ENCODE measurements around the gene PLPPR1. TPM values are rescaled to one million over a fixed set of nuclear protein-coding genes. Genes with fewer than 3 reads are reported as not detected.

PLPPR1 gene
- total and polyA plus RNA-seq, 2 of the 4 experiments (the other 2 are of a cell fraction), result not detected

DNA sequence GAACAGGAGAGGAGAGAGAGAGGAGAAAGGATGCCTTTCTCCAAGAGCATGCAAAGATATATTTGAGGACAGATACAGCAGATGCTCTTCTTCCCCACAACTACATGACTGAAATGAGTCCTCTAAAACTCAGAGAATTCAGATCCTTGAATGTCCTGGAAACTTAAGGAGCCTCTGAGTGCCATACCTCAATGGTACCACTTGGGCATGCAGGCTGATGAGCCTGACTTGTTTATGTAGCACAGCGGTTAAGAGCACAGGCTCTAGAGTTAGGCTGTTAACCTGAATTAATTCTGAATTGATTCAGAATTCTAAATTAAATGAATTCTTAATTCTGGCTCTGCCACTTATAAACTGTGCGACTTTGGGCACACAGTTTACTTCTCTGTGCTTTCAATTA is 5.7 kb downstream of the PLPPR1 start:
- H3K4ac ChIP-seq (ENCODE audit: low read depth, low read length), result no peak overlapping the region
- H3K27me3 ChIP-seq (ENCODE audit: control insufficient read depth, insufficient read depth, low read length), result peaks cover 6% of the 10 kb centered on the region; the same call in 1 of the 2 replicates
- ATAC-seq (ENCODE audit: low read depth), result no peak
- intact Hi-C loops (cut with micrococcal nuclease), result no loop called here
- H4K5ac ChIP-seq (ENCODE audit: low read depth, low read length), result no peak overlapping the region
- no peak overlapping the region for H2BK120ac ChIP-seq (ENCODE audit: low read depth, low read length)
- DNase-seq, result no peak
- H3K4me3 ChIP-seq (ENCODE audit: insufficient read depth, low read depth, low read length), result no peak overlapping the region
- H3K9me3 ChIP-seq (ENCODE audit: control insufficient read depth, insufficient read depth, low read length), result no peaks in the 10 kb centered on the region
- dilution Hi-C loops (cut with HindIII; ENCODE audit: low sequenced_read_pairs, unreplicated experiment), result no loop called here
- H2BK15ac ChIP-seq (ENCODE audit: low read depth, low read length), result no peak overlapping the region
- H4K91ac ChIP-seq (ENCODE audit: insufficient read depth, low read depth, low read length), result no peak overlapping the region
- H3K14ac ChIP-seq (replicated peaks; ENCODE audit: low read depth, low read length), result no peak overlapping the region
- no peaks in the 10 kb centered on the region for H3K4me1 ChIP-seq (ENCODE audit: control insufficient read depth, insufficient read depth, low read length)
- ChIA-PET POLR2A (ENCODE audit: unreplicated experiment) (no interaction called here), CTCF (no interaction called here)
- no peak overlapping the region for H2AK5ac ChIP-seq (ENCODE audit: low read depth, low read length)
- no peak overlapping the region for H3K18ac ChIP-seq (ENCODE audit: low read depth, low read length)
- H2BK5ac ChIP-seq (ENCODE audit: low read depth, low read length, poor library complexity, severe bottlenecking), result no peak overlapping the region
- H3K9me1 ChIP-seq (ENCODE audit: insufficient read depth, low read length), result no peaks in the 10 kb centered on the region
- no peak overlapping the region for H2AFZ ChIP-seq (replicated peaks; ENCODE audit: low read length, poor library complexity)
- no TSS peak for BruUV-seq (replicated peaks)
- in situ Hi-C loops (cut with MboI; ENCODE audit: low sequenced_read_pairs), result no loop called here
- no peak overlapping the region for H2AK9ac ChIP-seq (replicated peaks; ENCODE audit: low read depth, low read length, poor library complexity)
- H3K79me1 ChIP-seq (ENCODE audit: low read depth in 1 of 2, low read length in 2 of 2), result no peaks in the 10 kb centered on the region
- no CpG with 5 or more reads among the region's 2 CpGs for WGBS, 2 experiments (ENCODE audit: extremely low coverage in 2 of 2, insufficient read length in 1 of 2)
- no peak overlapping the region for H3K9ac ChIP-seq (ENCODE audit: low read depth, low read length)
- H2BK20ac ChIP-seq (ENCODE audit: low read depth, low read length), result no peak overlapping the region
- no peaks in the 10 kb centered on the region for H4K20me1 ChIP-seq (ENCODE audit: insufficient read depth, low read length)
- H3K56ac ChIP-seq (ENCODE audit: extremely low read depth, insufficient read depth, low read length), result no peak overlapping the region
- H4K8ac ChIP-seq (ENCODE audit: low read depth in 2 of 2, low read length in 2 of 2), result no peak overlapping the region
- no peak for TF ChIP-seq MAFK (IDR thresholded peaks at IDR 0.05; ENCODE audit: low read depth, low read length)
- TF ChIP-seq, protein P1, sequence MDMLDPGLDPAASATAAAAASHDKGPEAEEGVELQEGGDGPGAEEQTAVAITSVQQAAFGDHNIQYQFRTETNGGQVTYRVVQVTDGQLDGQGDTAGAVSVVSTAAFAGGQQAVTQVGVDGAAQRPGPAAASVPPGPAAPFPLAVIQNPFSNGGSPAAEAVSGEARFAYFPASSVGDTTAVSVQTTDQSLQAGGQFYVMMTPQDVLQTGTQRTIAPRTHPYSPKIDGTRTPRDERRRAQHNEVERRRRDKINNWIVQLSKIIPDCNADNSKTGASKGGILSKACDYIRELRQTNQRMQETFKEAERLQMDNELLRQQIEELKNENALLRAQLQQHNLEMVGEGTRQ (IDR thresholded peaks at IDR 0.05; ENCODE audit: low read depth, low read length), result no peak
- no peak for TF ChIP-seq BHLHE40 (IDR thresholded peaks at IDR 0.05; ENCODE audit: low read depth, low read length)
- no peak for TF ChIP-seq MXI1 (IDR thresholded peaks at IDR 0.05; ENCODE audit: borderline replicate concordance, low read depth, low read length)
- no peak for TF ChIP-seq NFE2L2 (IDR thresholded peaks at IDR 0.05; ENCODE audit: low read depth, low read length)
- no peak for TF ChIP-seq POLR2A (IDR thresholded peaks at IDR 0.05; ENCODE audit: low read depth, low read length)
- TF ChIP-seq MAZ (IDR thresholded peaks at IDR 0.05; ENCODE audit: borderline replicate concordance, low read depth, low read length), result no peak
- TF ChIP-seq CEBPB (IDR thresholded peaks at IDR 0.05; ENCODE audit: low read depth, low read length), result no peak
- no peak for TF ChIP-seq CHD1 (IDR thresholded peaks at IDR 0.05; ENCODE audit: low read depth, low read length)
- TF ChIP-seq RAD21 (IDR thresholded peaks at IDR 0.05; ENCODE audit: low read length), result no peak
- no peak for TF ChIP-seq RFX5 (IDR thresholded peaks at IDR 0.05; ENCODE audit: low read depth, low read length)
- TF ChIP-seq, protein P2, sequence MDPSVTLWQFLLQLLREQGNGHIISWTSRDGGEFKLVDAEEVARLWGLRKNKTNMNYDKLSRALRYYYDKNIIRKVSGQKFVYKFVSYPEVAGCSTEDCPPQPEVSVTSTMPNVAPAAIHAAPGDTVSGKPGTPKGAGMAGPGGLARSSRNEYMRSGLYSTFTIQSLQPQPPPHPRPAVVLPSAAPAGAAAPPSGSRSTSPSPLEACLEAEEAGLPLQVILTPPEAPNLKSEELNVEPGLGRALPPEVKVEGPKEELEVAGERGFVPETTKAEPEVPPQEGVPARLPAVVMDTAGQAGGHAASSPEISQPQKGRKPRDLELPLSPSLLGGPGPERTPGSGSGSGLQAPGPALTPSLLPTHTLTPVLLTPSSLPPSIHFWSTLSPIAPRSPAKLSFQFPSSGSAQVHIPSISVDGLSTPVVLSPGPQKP (IDR thresholded peaks at IDR 0.05; ENCODE audit: borderline replicate concordance, low read depth, low read length), result no peak
- TF ChIP-seq, protein P3, sequence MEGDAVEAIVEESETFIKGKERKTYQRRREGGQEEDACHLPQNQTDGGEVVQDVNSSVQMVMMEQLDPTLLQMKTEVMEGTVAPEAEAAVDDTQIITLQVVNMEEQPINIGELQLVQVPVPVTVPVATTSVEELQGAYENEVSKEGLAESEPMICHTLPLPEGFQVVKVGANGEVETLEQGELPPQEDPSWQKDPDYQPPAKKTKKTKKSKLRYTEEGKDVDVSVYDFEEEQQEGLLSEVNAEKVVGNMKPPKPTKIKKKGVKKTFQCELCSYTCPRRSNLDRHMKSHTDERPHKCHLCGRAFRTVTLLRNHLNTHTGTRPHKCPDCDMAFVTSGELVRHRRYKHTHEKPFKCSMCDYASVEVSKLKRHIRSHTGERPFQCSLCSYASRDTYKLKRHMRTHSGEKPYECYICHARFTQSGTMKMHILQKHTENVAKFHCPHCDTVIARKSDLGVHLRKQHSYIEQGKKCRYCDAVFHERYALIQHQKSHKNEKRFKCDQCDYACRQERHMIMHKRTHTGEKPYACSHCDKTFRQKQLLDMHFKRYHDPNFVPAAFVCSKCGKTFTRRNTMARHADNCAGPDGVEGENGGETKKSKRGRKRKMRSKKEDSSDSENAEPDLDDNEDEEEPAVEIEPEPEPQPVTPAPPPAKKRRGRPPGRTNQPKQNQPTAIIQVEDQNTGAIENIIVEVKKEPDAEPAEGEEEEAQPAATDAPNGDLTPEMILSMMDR (conservative IDR thresholded peaks at IDR 0.05; ENCODE audit: low read depth, low read length), result no peak
- no peak for TF ChIP-seq FOS (IDR thresholded peaks at IDR 0.05; ENCODE audit: low read depth, low read length)
- TF ChIP-seq SMC3 (IDR thresholded peaks at IDR 0.05; ENCODE audit: low read depth, low read length), result no peak
- TF ChIP-seq RCOR1 (IDR thresholded peaks at IDR 0.05; ENCODE audit: insufficient replicate concordance, low read length), result no peak
- H3K4me2 ChIP-seq (ENCODE audit: low read depth, low read length), result no peak overlapping the region
- no peaks in the 10 kb centered on the region for H3K36me3 ChIP-seq (ENCODE audit: control insufficient read depth, insufficient read depth, low read length)
- no peak overlapping the region for H3K27ac ChIP-seq (ENCODE audit: insufficient read depth, low read length)
- no peak overlapping the region for H3K23ac ChIP-seq (ENCODE audit: low read depth, low read length)
